SK-N-SH treated with all-trans-retinoic acid at 6 μM for 48 hours (cell line): ENCODE data around the gene AHCYL2.

Experiments
- ATAC-seq: fragments of 200-7000 bp; cut with Tn5 transposase; 3 replicates; pipeline ENCODE4 v1.9.1; 2020; ENCODE audit warnings: mild to moderate bottlenecking, moderate library complexity
- CSDC2 ChIP-seq: fragments of 250-450 bp; sonication (Bioruptor Pico); IDR thresholded peaks from 2 replicates; pipeline ENCODE4 v1.5.0; 2020; ENCODE audit warnings: mild to moderate bottlenecking, moderate library complexity
- ESRRG ChIP-seq: fragments of 250-450 bp; sonication (Bioruptor Pico); IDR thresholded peaks from 2 replicates; pipeline ENCODE4 v1.6.1; 2021; ENCODE audit warnings: mild to moderate bottlenecking
- GLIS3 ChIP-seq: fragments of 250-450 bp; sonication (Bioruptor Pico); IDR thresholded peaks from 2 replicates; pipeline ENCODE4 v1.5.0; 2020; ENCODE audit warnings: mild to moderate bottlenecking, moderate library complexity
- ISL1 ChIP-seq: fragments of 250-450 bp; sonication (Bioruptor Pico); IDR thresholded peaks from 2 replicates; pipeline ENCODE4 v2.1.2; 2022; ENCODE audit warnings: mild to moderate bottlenecking, moderate library complexity
- PPARA ChIP-seq: fragments of 250-450 bp; sonication (Bioruptor Pico); IDR thresholded peaks from 2 replicates; pipeline ENCODE4 v1.5.0; 2020; ENCODE audit warnings: mild to moderate bottlenecking, borderline replicate concordance
- RARB ChIP-seq: fragments of 250-450 bp; sonication (Bioruptor Pico); IDR thresholded peaks from 2 replicates; pipeline ENCODE4 v1.8.0; 2021; ENCODE audit warnings: mild to moderate bottlenecking, moderate library complexity
- SNAI2 ChIP-seq: fragments of 250-450 bp; sonication (Bioruptor Pico); IDR thresholded peaks from 2 replicates; pipeline ENCODE4 v1.5.0; 2020; ENCODE audit warnings: mild to moderate bottlenecking, moderate library complexity
- TCF4 ChIP-seq: fragments of 250-450 bp; sonication (Bioruptor Pico); IDR thresholded peaks from 2 replicates; pipeline ENCODE4 v1.8.0; 2021; ENCODE audit warnings: mild to moderate bottlenecking, moderate library complexity, borderline replicate concordance
- TOX ChIP-seq: fragments of 250-450 bp; sonication (Bioruptor Pico); IDR thresholded peaks from 2 replicates; pipeline ENCODE4 v1.8.0; 2021; ENCODE audit warnings: mild to moderate bottlenecking, moderate library complexity, borderline replicate concordance
- ZC3H10 ChIP-seq: fragments of 250-450 bp; sonication (Bioruptor Pico); IDR thresholded peaks from 2 replicates; pipeline ENCODE4 v1.5.1; 2021; ENCODE audit warnings: mild to moderate bottlenecking, moderate library complexity
- ZFP3 ChIP-seq: fragments of 250-450 bp; sonication (Bioruptor Pico); IDR thresholded peaks from 2 replicates; pipeline ENCODE4 v1.5.0; 2020; ENCODE audit warnings: mild to moderate bottlenecking, moderate library complexity
- ZFP30 ChIP-seq: fragments of 450-650 bp; formaldehyde crosslinking; IDR thresholded peaks from 2 replicates; pipeline ENCODE4 v1.5.0; 2022; ENCODE audit warnings: mild to moderate bottlenecking, moderate library complexity
- ZNF70 ChIP-seq: fragments of 450-650 bp; formaldehyde crosslinking; IDR thresholded peaks from 2 replicates; pipeline ENCODE4 v1.5.0; 2020; ENCODE audit warnings: mild to moderate bottlenecking, moderate library complexity
- ZNF8 ChIP-seq: fragments of 450-650 bp; formaldehyde crosslinking; IDR thresholded peaks from 2 replicates; pipeline ENCODE4 v1.5.0; 2020; ENCODE audit warnings: mild to moderate bottlenecking, moderate library complexity
- TF ChIP-seq, protein P1 (sequence below): fragments of 250-450 bp; sonication (Bioruptor Pico); IDR thresholded peaks from 2 replicates; pipeline ENCODE4 v1.5.1; 2020; ENCODE audit warnings: low read depth, mild to moderate bottlenecking, moderate library complexity
- TF ChIP-seq, protein P2 (sequence below): fragments of 250-450 bp; sonication (Bioruptor Pico); IDR thresholded peaks from 2 replicates; pipeline ENCODE4 v1.5.1; 2021; ENCODE audit warnings: mild to moderate bottlenecking, moderate library complexity
- TF ChIP-seq, protein P3 (sequence below): fragments of 250-450 bp; sonication (Bioruptor Pico); IDR thresholded peaks from 2 replicates; pipeline ENCODE4 v1.5.0; 2020; ENCODE audit warnings: mild to moderate bottlenecking, moderate library complexity
- TF ChIP-seq, protein P4 (sequence below): fragments of 250-450 bp; sonication (Bioruptor Pico); IDR thresholded peaks from 2 replicates; pipeline ENCODE4 v1.8.0; 2021; ENCODE audit warnings: low read depth, mild to moderate bottlenecking, moderate library complexity, borderline replicate concordance

The AHCYL2 gene

DNA sequence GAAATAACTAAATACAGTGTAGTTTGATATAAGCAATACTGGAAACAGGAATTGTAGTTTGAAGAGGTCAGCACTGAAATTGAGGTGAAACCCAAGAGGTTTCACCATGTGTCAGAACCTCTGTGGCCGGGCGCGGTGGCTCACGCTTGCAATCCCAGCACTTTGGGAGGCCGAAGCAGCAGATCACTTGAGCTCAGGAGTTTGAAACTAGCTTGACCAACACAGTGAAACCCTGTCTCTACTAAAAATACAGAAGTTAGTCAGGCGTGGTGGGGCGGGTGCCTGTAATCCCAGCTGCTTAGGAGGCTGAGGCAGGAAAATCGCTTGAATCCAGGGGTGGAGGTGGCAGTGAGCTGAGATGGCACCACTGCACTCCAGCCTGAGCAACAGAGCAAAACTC is 13.7 kb downstream of the AHCYL2 start (continued):
- TF ChIP-seq SNAI2 (CRISPR knock-in tag), result no peak
- no peak for TF ChIP-seq ZC3H10 (CRISPR knock-in tag)
- TF ChIP-seq ZNF8 (CRISPR knock-in tag), result no peak

DNA sequence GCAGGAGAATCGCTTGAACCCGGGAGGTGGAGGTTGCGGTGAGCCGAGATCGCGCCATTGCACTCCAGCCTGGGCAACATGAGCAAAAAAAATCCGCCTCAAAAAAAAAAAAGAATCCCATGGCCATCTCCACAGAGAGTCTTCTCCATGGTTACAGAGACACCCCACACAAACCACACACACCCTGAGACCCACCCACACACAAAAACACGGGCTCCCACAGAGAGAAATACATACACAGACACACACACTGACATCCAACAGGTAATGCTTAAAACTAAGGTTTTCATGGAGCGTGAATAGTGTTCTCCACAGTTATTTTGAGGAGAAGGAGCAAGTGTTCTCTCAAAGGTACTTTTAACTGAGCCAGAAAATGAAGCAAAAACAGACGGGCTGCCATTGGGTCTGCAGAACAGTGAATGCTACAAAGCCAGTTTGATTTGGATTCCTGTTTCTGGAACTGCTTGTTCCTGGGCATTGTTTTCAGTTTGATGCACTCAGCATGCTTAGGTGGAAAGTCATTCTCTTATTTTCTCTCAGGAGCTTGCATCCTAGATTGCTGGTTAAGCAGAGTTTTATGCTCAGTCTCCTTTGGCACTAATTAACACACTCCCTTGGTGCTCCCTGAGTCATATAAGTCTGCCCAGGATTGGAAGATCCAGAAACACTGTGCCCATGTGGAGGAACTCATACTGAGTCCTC is 15.4 kb downstream of the AHCYL2 start:
- TF ChIP-seq TOX (CRISPR knock-in tag) (no peak), RARB (CRISPR knock-in tag) (no peak), TCF4 (CRISPR knock-in tag) (no peak), GLIS3 (no peak), ESRRG (no peak), ZFP3 (CRISPR knock-in tag) (no peak), ZNF70 (no peak), CSDC2 (CRISPR knock-in tag) (no peak), ZNF8 (CRISPR knock-in tag) (no peak), ZFP30 (CRISPR knock-in tag) (no peak)
- TF ChIP-seq, protein P1, sequence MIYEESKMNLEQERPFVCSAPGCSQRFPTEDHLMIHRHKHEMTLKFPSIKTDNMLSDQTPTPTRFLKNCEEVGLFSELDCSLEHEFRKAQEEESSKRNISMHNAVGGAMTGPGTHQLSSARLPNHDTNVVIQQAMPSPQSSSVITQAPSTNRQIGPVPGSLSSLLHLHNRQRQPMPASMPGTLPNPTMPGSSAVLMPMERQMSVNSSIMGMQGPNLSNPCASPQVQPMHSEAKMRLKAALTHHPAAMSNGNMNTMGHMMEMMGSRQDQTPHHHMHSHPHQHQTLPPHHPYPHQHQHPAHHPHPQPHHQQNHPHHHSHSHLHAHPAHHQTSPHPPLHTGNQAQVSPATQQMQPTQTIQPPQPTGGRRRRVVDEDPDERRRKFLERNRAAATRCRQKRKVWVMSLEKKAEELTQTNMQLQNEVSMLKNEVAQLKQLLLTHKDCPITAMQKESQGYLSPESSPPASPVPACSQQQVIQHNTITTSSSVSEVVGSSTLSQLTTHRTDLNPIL (CRISPR knock-in tag), result no peak
- TF ChIP-seq, protein P2, sequence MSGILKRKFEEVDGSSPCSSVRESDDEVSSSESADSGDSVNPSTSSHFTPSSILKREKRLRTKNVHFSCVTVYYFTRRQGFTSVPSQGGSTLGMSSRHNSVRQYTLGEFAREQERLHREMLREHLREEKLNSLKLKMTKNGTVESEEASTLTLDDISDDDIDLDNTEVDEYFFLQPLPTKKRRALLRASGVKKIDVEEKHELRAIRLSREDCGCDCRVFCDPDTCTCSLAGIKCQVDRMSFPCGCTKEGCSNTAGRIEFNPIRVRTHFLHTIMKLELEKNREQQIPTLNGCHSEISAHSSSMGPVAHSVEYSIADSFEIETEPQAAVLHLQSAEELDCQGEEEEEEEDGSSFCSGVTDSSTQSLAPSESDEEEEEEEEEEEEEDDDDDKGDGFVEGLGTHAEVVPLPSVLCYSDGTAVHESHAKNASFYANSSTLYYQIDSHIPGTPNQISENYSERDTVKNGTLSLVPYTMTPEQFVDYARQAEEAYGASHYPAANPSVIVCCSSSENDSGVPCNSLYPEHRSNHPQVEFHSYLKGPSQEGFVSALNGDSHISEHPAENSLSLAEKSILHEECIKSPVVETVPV, result no peak
- TF ChIP-seq, protein P3, sequence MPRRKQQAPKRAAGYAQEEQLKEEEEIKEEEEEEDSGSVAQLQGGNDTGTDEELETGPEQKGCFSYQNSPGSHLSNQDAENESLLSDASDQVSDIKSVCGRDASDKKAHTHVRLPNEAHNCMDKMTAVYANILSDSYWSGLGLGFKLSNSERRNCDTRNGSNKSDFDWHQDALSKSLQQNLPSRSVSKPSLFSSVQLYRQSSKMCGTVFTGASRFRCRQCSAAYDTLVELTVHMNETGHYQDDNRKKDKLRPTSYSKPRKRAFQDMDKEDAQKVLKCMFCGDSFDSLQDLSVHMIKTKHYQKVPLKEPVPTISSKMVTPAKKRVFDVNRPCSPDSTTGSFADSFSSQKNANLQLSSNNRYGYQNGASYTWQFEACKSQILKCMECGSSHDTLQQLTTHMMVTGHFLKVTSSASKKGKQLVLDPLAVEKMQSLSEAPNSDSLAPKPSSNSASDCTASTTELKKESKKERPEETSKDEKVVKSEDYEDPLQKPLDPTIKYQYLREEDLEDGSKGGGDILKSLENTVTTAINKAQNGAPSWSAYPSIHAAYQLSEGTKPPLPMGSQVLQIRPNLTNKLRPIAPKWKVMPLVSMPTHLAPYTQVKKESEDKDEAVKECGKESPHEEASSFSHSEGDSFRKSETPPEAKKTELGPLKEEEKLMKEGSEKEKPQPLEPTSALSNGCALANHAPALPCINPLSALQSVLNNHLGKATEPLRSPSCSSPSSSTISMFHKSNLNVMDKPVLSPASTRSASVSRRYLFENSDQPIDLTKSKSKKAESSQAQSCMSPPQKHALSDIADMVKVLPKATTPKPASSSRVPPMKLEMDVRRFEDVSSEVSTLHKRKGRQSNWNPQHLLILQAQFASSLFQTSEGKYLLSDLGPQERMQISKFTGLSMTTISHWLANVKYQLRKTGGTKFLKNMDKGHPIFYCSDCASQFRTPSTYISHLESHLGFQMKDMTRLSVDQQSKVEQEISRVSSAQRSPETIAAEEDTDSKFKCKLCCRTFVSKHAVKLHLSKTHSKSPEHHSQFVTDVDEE (CRISPR knock-in tag), result no peak
- peak; percentile 31; the same call in 2 of the 3 replicates for ATAC-seq

DNA sequence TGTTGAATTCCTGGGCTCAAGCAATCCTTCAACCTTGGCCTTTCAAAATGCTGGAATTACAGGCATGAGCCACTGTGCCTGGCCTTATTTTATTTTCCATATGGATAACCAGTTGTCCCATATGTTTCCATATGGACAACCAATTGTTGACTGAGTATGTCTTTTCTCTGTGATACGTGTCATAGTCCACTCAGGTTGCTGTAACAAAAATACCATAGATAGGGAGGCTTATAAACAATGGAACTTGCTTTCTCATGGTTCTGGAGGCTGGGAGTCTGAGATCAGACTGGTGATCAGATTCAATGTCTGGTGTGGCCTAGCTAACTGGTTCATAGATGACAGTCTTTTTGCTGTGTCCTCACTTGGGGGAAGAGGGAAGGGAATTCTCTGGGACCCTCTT is 19.4 kb downstream of the AHCYL2 start:
- TF ChIP-seq PPARA (CRISPR knock-in tag), result no peak
- TF ChIP-seq, protein P2, result no peak
- TF ChIP-seq, protein P4, sequence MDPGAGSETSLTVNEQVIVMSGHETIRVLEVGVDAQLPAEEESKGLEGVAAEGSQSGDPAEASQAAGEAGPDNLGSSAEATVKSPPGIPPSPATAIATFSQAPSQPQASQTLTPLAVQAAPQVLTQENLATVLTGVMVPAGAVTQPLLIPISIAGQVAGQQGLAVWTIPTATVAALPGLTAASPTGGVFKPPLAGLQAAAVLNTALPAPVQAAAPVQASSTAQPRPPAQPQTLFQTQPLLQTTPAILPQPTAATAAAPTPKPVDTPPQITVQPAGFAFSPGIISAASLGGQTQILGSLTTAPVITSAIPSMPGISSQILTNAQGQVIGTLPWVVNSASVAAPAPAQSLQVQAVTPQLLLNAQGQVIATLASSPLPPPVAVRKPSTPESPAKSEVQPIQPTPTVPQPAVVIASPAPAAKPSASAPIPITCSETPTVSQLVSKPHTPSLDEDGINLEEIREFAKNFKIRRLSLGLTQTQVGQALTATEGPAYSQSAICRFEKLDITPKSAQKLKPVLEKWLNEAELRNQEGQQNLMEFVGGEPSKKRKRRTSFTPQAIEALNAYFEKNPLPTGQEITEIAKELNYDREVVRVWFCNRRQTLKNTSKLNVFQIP (CRISPR knock-in tag), result no peak
- no peak for ATAC-seq

DNA sequence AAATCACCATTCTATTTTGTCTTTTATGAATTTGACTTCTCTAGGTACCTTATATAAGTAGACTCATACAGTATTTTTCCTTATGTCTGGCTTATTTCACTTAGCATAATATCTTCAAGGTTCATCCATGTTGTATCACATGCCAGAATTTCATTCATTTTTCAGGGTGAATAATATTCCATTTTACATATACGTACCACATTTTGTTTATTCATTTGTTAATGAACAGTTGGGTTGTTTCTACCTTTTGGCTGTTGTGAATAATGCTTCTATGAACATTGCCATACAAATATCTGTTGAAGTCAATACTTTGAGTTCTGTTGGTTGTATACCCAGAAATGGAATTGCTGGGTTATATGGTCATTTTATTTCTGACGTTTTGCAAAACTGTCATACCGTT is 20.7 kb downstream of the AHCYL2 start:
- ATAC-seq, result no peak
- peak; percentile 99 for TF ChIP-seq ZNF8 (CRISPR knock-in tag)
- no peak for TF ChIP-seq ZNF70

DNA sequence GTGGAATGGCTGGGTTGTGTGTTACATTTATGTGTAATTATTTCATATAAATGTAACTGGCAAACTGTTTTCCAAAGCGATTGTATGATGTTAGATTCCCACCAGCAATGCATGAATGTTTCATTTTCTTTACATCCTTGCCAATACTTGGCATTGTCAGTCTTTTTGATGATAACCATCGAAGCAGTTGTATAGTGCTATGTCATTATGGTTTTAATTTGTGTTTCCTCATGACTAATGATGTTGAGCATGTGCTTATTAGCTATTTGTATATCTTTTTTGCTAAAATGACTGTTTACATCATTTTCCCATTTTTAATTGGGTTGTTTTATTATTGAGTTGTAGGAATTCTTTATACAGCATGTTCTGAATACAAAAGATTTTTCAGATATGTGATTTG is 22.3 kb downstream of the AHCYL2 start:
- ATAC-seq, result 0 out of 3 replicates have a peak, but pooled peaks have one; percentile 31
- no peak for TF ChIP-seq ZFP3 (CRISPR knock-in tag)
- TF ChIP-seq ISL1, result peak; percentile 52
